HG03521 (cell line): ENCODE data around the gene XRCC1.

Source experiments
- ATAC-seq: cut with Tn5 transposase; IDR thresholded peaks from one replicate; pipeline ENCODE4 v1.9.1; 2021; ENCODE audit warnings: mild to moderate bottlenecking, moderate library complexity; ENCODE audit not compliant: unreplicated experiment

Gene XRCC1, protein sequence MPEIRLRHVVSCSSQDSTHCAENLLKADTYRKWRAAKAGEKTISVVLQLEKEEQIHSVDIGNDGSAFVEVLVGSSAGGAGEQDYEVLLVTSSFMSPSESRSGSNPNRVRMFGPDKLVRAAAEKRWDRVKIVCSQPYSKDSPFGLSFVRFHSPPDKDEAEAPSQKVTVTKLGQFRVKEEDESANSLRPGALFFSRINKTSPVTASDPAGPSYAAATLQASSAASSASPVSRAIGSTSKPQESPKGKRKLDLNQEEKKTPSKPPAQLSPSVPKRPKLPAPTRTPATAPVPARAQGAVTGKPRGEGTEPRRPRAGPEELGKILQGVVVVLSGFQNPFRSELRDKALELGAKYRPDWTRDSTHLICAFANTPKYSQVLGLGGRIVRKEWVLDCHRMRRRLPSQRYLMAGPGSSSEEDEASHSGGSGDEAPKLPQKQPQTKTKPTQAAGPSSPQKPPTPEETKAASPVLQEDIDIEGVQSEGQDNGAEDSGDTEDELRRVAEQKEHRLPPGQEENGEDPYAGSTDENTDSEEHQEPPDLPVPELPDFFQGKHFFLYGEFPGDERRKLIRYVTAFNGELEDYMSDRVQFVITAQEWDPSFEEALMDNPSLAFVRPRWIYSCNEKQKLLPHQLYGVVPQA

DNA sequence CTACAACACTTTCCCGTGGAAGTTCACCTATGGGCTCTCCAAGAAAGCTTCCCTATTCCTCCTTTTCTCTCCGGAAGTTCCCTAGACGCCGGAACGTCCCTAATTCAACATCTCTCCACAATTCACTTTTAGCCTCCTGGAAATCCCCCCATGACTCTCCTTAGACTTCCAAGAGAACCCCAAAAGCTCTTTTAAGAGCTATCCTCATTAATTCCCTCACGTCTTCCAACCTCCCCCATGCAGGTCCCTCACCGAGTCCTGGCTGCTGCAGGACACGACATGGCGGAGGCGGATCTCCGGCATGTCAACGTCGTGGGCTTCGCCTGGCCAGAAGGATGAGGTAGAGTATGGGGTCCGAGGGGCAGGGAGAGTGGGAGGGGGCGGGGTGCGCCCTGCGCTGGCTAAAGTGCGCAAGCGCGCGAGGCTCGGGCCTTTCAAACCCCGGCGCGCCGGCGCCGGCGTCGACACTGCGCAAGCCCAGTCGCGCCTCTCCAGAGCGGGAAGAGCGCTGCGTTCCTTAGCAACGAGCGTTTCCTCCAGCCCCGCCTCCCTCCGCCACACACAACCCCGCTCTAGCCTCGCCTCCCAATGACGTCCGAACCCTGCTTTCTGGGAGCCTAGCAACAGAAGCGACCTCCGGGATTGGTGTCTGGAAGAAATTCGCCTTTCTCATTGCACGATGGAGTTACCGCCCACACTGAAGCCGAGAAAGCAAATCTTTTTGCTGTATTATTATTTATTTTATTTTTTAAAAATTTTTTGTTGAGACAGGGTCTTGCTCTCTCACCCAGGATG lies at the start of gene XRCC1, which contains the start of gene PINLYP:
Gene XRCC1, minus strand, starts transcription at position 372 of the 795 bp plus-strand sequence. Its CDS starts 69 bp downstream, at position 303.
Gene PINLYP, plus strand, starts transcription at position 646 of the 795 bp plus-strand sequence. CDS start 1,391 bp downstream, outside the sequence.
- ATAC-seq = peak; percentile 96

GRCh38 chr19:43624933-43625332 lies 49.6 kb upstream of the XRCC1 start:
- ATAC-seq = no peak

DNA sequence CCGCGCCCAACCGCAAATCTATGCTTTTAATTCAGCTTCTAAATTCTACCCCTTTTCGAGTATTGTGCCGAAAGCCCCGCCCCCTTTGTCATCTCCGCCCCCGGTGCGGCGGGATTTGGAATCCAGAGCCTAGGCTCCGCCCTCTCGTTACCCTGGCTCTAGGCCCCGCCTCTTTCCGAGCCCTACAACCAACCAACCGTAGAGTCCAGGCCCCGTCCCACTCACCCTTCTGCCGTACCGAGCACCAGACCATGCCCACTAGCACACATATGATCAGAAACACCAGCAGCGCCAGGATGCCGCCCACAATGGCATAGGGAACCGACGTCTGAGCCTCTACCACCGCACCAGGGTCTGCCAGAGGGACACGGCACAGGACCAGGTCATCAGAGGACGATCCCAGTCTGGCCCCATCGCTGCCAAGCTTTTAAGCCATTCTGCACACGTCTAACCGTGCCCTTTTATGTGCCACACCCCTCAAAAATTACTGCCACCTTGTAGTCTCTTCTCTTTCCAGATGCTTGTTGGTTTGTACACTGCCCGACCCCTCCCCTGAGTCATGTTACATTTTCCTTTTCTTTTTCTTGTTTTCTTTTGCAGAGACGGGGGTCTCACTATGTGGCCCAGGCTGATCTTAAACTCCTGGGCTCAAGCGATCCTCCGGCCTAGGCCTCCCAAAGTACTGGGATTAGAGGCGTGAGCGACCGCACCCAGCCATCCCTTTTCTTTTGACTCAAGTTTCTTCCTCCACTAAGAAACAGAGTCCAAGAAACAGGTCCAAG lies 48.8 kb upstream of the XRCC1 start:
- no peak for ATAC-seq

DNA sequence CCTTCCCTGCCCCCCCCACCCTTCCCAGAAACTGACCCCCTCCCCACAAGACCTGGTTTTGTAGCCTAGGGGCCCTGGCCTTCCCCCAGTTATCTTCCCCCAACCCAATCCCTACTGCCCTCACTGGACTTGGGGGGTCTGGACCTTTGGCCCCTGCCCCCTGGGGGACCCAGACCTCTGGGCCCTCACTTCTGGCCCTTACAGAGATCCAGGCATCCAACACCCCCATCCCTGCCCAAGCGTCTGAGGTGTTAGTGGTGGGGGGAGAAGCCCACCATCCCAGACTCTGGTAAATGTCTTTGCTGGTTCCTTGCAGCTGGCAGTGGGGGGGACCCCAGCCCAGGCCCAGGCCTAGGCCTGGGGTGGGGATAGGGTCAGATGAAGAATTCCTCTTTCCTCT lies 47.6 kb upstream of the XRCC1 start:
- ATAC-seq = no peak

DNA sequence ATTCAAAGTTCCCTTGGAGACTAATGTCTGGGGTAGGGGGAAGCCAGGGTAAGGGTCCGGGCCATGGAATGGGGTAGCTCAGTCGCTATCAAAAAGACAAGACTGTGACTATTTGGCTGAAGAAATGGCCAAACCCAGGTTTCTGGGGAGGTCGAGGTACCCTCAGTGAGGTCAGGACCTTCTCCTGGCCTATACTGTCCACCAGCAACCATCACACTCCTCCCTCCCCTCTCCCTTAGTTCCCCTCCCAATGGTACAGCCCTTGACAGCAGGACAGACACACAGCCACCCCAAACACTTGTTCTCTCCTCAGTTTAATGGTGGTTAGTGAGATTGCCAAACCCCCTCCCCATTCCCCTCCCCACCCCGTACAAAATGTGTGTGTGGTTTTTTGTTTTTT lies 46.7 kb upstream of the XRCC1 start:
- no peak for ATAC-seq

- no peak for ATAC-seq
These were observed 45.0 kb upstream of the XRCC1 start for GRCh38 chr19:43620061-43621001.

GRCh38 chr19:43619262-43620060 lies 44.1 kb upstream of the XRCC1 start, which contains the start of gene ZNF428:
Gene ZNF428 (minus strand): TSS chr19:43619629. CDS start chr19:43614304, 5,325 bp downstream.
- ATAC-seq = peak; percentile 83

GRCh38 chr19:43618921-43619261 lies 43.6 kb upstream of the XRCC1 start:
- peak; percentile 12 for ATAC-seq

DNA sequence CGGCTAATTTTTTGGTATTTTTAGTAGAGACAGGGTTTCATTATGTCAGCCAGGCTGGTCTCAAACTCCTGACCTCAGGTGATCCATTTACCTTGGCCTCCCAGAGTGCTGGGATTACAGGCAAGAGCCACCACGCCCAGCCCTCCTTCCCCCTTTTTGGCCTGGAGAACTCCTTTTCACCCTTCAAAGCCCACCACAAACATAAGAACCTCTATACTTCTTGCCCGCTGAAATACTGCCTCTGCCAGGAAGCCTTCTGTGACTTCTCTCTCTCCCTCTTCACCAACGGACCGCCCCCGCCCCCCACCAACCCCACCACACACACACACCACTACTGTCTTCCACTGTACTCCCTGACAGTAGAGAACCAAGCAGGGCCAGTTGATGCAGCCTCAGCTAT lies 41.6 kb upstream of the XRCC1 start:
- no peak for ATAC-seq

- no peak for ATAC-seq
These were observed 41.0 kb upstream of the XRCC1 start for GRCh38 chr19:43616306-43616705.

DNA sequence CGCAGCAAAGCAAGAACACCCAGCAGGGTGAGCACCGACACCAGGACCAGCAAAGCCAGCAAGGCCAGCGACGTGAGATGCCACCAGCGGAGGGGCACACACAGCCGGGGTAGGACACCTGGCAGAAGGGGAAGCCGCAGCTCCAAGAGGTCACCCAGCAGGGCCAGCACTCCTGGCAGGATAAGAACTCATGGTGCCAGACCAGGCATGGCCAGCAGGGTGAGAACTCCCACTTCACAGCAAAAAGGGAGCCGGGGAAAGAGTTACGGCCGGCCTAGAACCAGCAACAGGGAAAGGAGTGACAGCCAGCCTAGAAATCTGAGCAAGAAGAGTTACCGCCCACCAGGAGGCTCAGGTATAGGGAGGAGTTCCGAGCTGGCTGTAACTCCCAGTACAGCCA lies 37.0 kb upstream of the XRCC1 start:
- no peak for ATAC-seq

DNA sequence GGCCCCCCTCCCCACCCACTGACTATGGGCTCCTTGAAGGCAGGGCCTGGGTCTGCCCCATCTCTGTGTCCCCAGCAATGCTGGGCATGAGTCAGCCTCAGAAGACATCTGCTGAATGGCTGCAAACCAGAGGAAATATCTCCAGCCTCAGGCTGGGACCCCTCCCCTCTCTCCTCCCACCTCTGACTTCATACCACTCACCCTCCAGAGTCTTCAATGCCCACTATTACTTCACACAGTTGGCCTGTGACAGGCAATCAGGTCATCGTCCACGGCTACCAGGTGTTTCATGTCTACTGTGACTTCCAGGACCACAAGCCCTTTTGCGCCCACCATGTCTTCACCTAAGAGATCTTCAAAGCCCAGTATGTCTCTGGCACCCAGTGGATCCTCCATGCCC lies 36.5 kb upstream of the XRCC1 start, which contains the start of gene SRRM5:
Gene SRRM5, plus strand, starts transcription at position 301 of the 400 bp plus-strand sequence. Its CDS starts 34 bp downstream, at position 335.
- no peak for ATAC-seq

DNA sequence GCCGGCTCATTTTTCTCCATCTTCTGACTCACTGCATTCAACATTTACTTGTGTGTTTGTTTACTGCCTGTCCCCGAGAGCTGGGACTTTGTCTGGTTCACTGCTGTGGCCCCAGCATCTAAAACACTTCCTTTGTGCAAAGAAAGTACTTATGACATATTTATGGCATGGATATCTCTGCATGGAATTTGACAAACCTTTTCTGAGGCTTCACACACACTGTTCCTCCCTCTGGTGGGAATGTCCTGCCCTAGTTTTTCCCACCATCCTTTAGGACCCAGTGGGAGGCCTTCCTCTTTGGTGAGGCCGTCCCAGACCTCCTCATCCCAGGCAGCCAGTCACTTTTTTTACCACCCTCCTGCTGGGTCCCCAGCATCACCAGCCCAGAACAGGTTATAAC lies 35.2 kb upstream of the XRCC1 start:
- no peak for ATAC-seq

- ATAC-seq = no peak
These were observed 34.5 kb upstream of the XRCC1 start for GRCh38 chr19:43609872-43610271.

- ATAC-seq = no peak
These were observed 32.2 kb upstream of the XRCC1 start for GRCh38 chr19:43607238-43608205.

DNA sequence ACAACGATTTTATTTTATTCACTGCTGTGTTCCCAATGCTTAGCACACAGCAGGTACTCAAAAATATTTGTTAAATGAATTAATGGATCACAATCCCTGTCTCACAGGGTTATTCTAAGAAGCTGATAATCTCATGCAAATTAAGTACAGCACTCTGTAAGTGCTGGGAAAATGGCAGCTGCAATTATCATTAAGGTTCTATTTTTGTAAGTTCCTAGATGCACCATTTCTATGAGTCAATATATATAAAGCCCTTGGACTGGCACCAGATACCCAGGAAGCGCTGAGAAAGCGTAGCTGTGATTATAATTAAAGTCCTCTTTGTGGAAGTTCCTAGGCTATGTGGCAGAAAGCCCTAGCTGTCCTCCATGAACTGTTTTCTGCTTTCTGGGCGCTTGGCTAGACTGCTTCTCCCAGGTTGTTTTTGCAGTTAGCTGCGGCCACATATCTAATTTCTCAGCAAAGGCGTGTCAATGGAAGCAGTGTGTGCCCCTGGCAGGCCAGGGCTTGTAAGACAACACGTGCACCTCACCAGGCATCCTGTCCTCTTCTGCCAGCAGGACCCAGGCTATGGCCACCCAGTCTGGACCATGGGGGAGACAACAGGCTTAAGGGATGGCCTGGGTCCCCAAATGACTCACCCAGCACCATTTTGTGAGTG lies 31.4 kb upstream of the XRCC1 start:
- no peak for ATAC-seq
